Activated CD4-positive, alpha-beta T cell treated with anti-CD3 and anti-CD28 coated beads, Interleukin-2, amount 50 U/mL, for 48 hours (primary cell): ENCODE data around the gene NR1D1.
A peak's percentile ranks its signal among the peaks of the same experiment; 100 is the strongest.

Experiments used
- DNase-seq, 2 experiments: peaks; one replicate each; pipeline ENCODE4 v3.0.0-alpha.2; 2020

The NR1D1 gene

GRCh38 chr17:40095944-40096791, 4.2 kb downstream of the NR1D1 start:
- peak; percentile 75 to 86 for DNase-seq

GRCh38 chr17:40095351-40095943, 4.9 kb downstream of the NR1D1 start:
- no peak for DNase-seq

GRCh38 chr17:40094874-40095273, 5.5 kb downstream of the NR1D1 start:
- DNase-seq, result no peak

- no peak for DNase-seq
Measured at GRCh38 chr17:40093580-40094201, 6.7 kb downstream of the NR1D1 start.

GRCh38 chr17:40093005-40093579, 7.3 kb downstream of the NR1D1 start:
- no peak for DNase-seq

- no peak for DNase-seq
Measured at GRCh38 chr17:40092581-40092980, 7.8 kb downstream of the NR1D1 start.

GRCh38 chr17:40091691-40092397, 8.5 kb downstream of the NR1D1 start:
- DNase-seq, result no peak

GRCh38 chr17:40090237-40091119, 9.9 kb downstream of the NR1D1 start:
- DNase-seq, result no peak

GRCh38 chr17:40089077-40089895, 11.1 kb downstream of the NR1D1 start:
- DNase-seq, result no peak

GRCh38 chr17:40087903-40088718, 12.3 kb downstream of the NR1D1 start:
- DNase-seq, result no peak

- DNase-seq, result no peak
Measured at GRCh38 chr17:40087049-40087794, 13.2 kb downstream of the NR1D1 start.

- peak; percentile 67 to 70 for DNase-seq
Measured at GRCh38 chr17:40086150-40087044, 14.0 kb downstream of the NR1D1 start.

- no peak for DNase-seq
Measured at GRCh38 chr17:40084477-40084876, 15.9 kb downstream of the NR1D1 start.

GRCh38 chr17:40079545-40079944, 20.8 kb downstream of the NR1D1 start:
- DNase-seq, result no peak

GRCh38 chr17:40076591-40076990, 23.8 kb downstream of the NR1D1 start:
- DNase-seq, result no peak

- no peak for DNase-seq
Measured at GRCh38 chr17:40075942-40076498, 24.4 kb downstream of the NR1D1 start.

- peak; percentile 76 to 79 for DNase-seq
Measured at GRCh38 chr17:40075201-40075941, 25.0 kb downstream of the NR1D1 start.
